Osteoblast (primary cell): ENCODE results near the gene TMED6. TPM values are rescaled to one million over a fixed set of nuclear protein-coding genes. Genes with fewer than 3 reads are reported as not detected.
A peak's percentile ranks its signal among the peaks of the same experiment; 100 is the strongest.

Source experiments
- DNase-seq: peaks from one replicate; pipeline ENCODE4 v3.0.0; 2011; ENCODE audit warnings: low spot score, mixed read lengths; ENCODE audit not compliant: insufficient read length; ENCODE audit errors: missing footprints
- H2AFZ ChIP-seq: 2 replicates; pipeline ENCODE4 v1.6.0; 2011; ENCODE audit warnings: mild to moderate bottlenecking, low read length
- H3K27ac ChIP-seq: 2 replicates; pipeline ENCODE4 v1.5.1; 2011; ENCODE audit warnings: mild to moderate bottlenecking, low read depth, low read length, moderate library complexity
- H3K27me3 ChIP-seq: 2 replicates; pipeline ENCODE4 v1.6.0; 2012; ENCODE audit warnings: mild to moderate bottlenecking, control low read depth, inconsistent platforms, low read length, moderate library complexity; ENCODE audit not compliant: insufficient read depth
- H3K36me3 ChIP-seq: 2 replicates; pipeline ENCODE4 v1.5.1; 2011; ENCODE audit warnings: mild to moderate bottlenecking, low read length, control low read depth, moderate library complexity; ENCODE audit not compliant: insufficient read depth
- H3K4me1 ChIP-seq: 2 replicates; pipeline ENCODE4 v1.5.1; 2011; ENCODE audit warnings: mild to moderate bottlenecking, low read length, control low read depth, moderate library complexity; ENCODE audit not compliant: insufficient read depth
- H3K4me2 ChIP-seq: 2 replicates; pipeline ENCODE4 v1.6.0; 2011; ENCODE audit warnings: mild to moderate bottlenecking, low read length; ENCODE audit not compliant: insufficient read depth
- H3K4me3 ChIP-seq: fragments of 200-600 bp; sonication (generic); 3 replicates; pipeline ENCODE4 v1.5.1; 2012; ENCODE audit warnings: mild to moderate bottlenecking, low read length, inconsistent platforms; ENCODE audit not compliant: insufficient read depth
- H3K79me2 ChIP-seq: 2 replicates; pipeline ENCODE4 v1.6.0; 2012; ENCODE audit warnings: mild to moderate bottlenecking, low read length, control low read depth, inconsistent platforms; ENCODE audit not compliant: insufficient read depth
- H3K9me3 ChIP-seq: 2 replicates; pipeline ENCODE4 v1.5.1; 2011; ENCODE audit warnings: low read depth, low read length, control low read depth
- H4K20me1 ChIP-seq: 2 replicates; pipeline ENCODE4 v1.6.0; 2012; ENCODE audit warnings: mild to moderate bottlenecking, low read length, control low read depth; ENCODE audit not compliant: insufficient read depth
- CTCF ChIP-seq: IDR thresholded peaks from 2 replicates; pipeline ENCODE4 v1.5.1; 2011; ENCODE audit warnings: mild to moderate bottlenecking, low read depth, low read length, moderate library complexity; ENCODE audit errors: extremely low read depth
- total RNA-seq: library from RNA; depleted of rRNA; stranded (reverse); fragments of >200 nt; gene quantifications from 2 replicates; pipeline ENCODE4 v1.2.3, GENCODE V29; 2012

Gene TMED6
- total RNA-seq = 0.29 and 0.72 TPM in 2 replicates

- no peak for DNase-seq
- H3K36me3 ChIP-seq = peaks cover 28% of the 10 kb centered on the region
- no peak within 1 kb of the TSS for H2AFZ ChIP-seq
- H3K4me3 ChIP-seq = no peak within 1 kb of the TSS
- no peak for TF ChIP-seq CTCF
- no peak within 1 kb of the TSS for H3K4me2 ChIP-seq
- H4K20me1 ChIP-seq = no peaks in the 10 kb centered on the region
- H3K27me3 ChIP-seq = no peaks in the 10 kb centered on the region
- no peaks in the 10 kb centered on the region for H3K4me1 ChIP-seq
- H3K27ac ChIP-seq = no peak within 1 kb of the TSS
- no peaks in the 10 kb centered on the region for H3K79me2 ChIP-seq
- H3K9me3 ChIP-seq = no peaks in the 10 kb centered on the region
These were observed at the start of gene TMED6 for GRCh38 chr16:69351309-69352027. Gene TMED6 (minus strand): TSS chr16:69351786. CDS start chr16:69351753, 33 bp downstream.

- Histone ChIP-seq H3K27me3 (no peaks in the 10 kb centered on the region), H3K36me3 (no peaks in the 10 kb centered on the region), H3K4me2 (no peak overlapping the region), H3K79me2 (no peaks in the 10 kb centered on the region), H3K9me3 (no peaks in the 10 kb centered on the region), H4K20me1 (no peaks in the 10 kb centered on the region), H3K4me1 (peaks cover 27% of the 10 kb centered on the region), H3K27ac (no peak overlapping the region), H2AFZ (peak overlapping the region; percentile 1), H3K4me3 (no peak overlapping the region)
- no peak for DNase-seq
- TF ChIP-seq CTCF = no peak
These were observed 47.8 kb upstream of the TMED6 start for GRCh38 chr16:69399361-69399760.

- Histone ChIP-seq H3K27ac (peak overlapping the region; percentile 7), H3K36me3 (no peaks in the 10 kb centered on the region), H3K4me2 (peak overlapping the region; percentile 8), H3K79me2 (no peaks in the 10 kb centered on the region), H3K9me3 (no peaks in the 10 kb centered on the region), H3K4me1 (peaks cover 20% of the 10 kb centered on the region), H3K27me3 (no peaks in the 10 kb centered on the region), H2AFZ (peak overlapping the region; percentile 21), H4K20me1 (no peaks in the 10 kb centered on the region), H3K4me3 (no peak overlapping the region)
- TF ChIP-seq CTCF = peak; percentile 77
- DNase-seq = peak; percentile 37
These were observed 46.4 kb upstream of the TMED6 start for GRCh38 chr16:69397821-69398521.
